Dendritic cell treated with granulocyte-macrophage colony-stimulating factor and Interleukin-4, amounts not matched to agents 40 ng/mL and 50 ng/mL, for 4 days (primary cell): ENCODE data around the gene KIF17.
"Not testable (repeated sequence)": the region's sequence is repeated elsewhere in the genome, so short reads cannot be mapped to it uniquely, and the experiment has no call there.

Experiments
- H3K27ac Mint-ChIP-seq: one replicate; pipeline ENCODE4 v1.8.0; 2022; ENCODE audit warnings: mild to moderate bottlenecking, mixed read lengths
- H3K27me3 Mint-ChIP-seq: one replicate; pipeline ENCODE4 v1.8.0; 2022; ENCODE audit warnings: mild to moderate bottlenecking, mixed read lengths
- H3K36me3 Mint-ChIP-seq: one replicate; pipeline ENCODE4 v1.8.0; 2022; ENCODE audit warnings: low read depth, mixed read lengths
- H3K4me1 Mint-ChIP-seq: one replicate; pipeline ENCODE4 v1.8.0; 2022; ENCODE audit warnings: low read depth, mixed read lengths
- H3K4me3 Mint-ChIP-seq: one replicate; pipeline ENCODE4 v1.8.0; 2022; ENCODE audit warnings: mild to moderate bottlenecking, moderate library complexity, mixed read lengths
- H3K9me3 Mint-ChIP-seq: one replicate; pipeline ENCODE4 v1.8.0; 2022; ENCODE audit warnings: mixed read lengths
- intact Hi-C: fragments of 100-400 bp; cut with micrococcal nuclease; formaldehyde crosslinking; loops from one replicate; pipeline ENCODE4 v1.15.0; 2022

KIF17 gene

DNA sequence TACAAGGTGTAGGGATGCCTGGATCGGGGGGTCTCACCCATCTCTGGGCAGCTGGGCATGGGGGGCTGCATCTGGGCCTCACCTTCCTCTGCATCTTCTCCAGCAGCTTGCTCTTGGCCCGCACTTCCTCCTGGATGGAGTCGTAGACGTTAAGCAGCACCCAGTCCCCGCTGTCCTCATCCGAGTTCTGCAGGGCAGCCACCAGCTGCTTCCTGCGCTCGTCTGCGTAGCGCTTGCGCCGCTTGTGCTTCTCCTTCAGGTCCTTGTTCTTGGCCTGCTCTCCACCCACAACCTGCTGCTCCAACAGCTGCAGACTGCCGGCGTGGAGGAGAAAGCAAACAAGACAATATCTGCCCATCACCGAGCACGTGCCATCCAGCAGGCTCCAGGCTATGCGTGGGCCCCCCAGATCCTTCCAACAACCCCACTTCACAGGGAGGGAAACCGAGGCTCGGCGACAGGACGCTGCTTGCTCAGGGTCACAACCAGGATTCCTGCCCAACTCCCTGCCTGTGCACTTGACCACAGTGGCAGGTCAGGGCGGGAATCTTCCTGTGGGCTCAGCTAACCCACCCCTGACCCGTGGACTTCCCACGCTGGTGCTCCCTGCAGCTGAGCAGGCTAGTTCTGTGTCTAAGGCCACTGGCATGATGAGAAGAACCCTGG lies 35.1 kb downstream of the KIF17 start:
- no peaks in the 10 kb centered on the region for H3K27me3 Mint-ChIP-seq
- no peak overlapping the region for H3K4me3 Mint-ChIP-seq
- intact Hi-C loops, result no loop called here
- H3K9me3 Mint-ChIP-seq, result no peaks in the 10 kb centered on the region
- H3K4me1 Mint-ChIP-seq, result peaks cover 61% of the 10 kb centered on the region
- peak overlapping the region; percentile 20 for H3K27ac Mint-ChIP-seq
- no peaks in the 10 kb centered on the region for H3K36me3 Mint-ChIP-seq

- peaks cover 59% of the 10 kb centered on the region for H3K4me1 Mint-ChIP-seq
- H3K36me3 Mint-ChIP-seq, result no peaks in the 10 kb centered on the region
- H3K4me3 Mint-ChIP-seq, result no peak overlapping the region
- no peak overlapping the region for H3K27ac Mint-ChIP-seq
- no peaks in the 10 kb centered on the region for H3K27me3 Mint-ChIP-seq
- intact Hi-C loops, result no loop called here
- no peaks in the 10 kb centered on the region for H3K9me3 Mint-ChIP-seq
These were observed 35.8 kb downstream of the KIF17 start for GRCh38 chr1:20681999-20682398.

DNA sequence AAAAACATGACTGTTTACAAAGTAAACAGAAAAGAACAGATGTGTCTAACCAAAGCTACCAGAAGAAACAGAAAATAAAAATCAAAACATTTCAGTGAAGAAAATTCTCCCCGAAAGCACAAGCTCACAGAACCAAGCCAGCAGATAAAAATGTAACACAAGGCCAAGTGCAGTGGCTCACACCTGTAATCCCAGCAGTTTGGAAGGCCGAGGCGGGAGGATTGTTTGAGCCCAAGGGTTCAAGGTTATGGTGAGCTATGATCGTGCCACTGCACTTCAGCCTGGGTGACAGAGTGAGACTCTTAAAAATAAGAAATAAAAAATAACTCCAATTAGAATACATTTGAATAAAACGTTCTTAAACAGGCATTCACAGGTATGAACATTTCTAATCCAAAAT lies 37.5 kb downstream of the KIF17 start:
- H3K27ac Mint-ChIP-seq, result no peak overlapping the region
- H3K9me3 Mint-ChIP-seq, result no peaks in the 10 kb centered on the region
- H3K4me3 Mint-ChIP-seq, result no peak overlapping the region
- H3K4me1 Mint-ChIP-seq, result peaks cover 43% of the 10 kb centered on the region
- intact Hi-C loops, result no loop called here
- H3K36me3 Mint-ChIP-seq, result no peaks in the 10 kb centered on the region
- no peaks in the 10 kb centered on the region for H3K27me3 Mint-ChIP-seq

DNA sequence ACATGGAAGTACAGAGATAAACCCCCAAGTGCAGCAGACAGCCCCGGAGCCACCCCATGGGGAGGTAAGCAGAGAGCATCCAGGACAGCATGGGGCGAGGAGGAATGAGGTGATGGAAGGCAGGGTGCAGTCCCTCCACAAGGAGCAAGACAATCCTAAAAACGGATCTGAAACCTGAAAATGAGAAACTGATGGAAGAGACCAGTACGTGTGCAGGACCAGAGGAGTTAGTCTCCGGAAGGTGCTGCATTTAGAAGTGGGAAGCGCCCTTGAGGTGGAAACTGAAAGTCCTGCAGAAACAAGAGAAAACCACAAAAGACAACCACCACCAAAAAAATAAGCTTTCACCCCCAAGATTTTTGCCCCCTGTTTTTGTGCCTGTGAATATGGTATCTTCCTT lies 39.2 kb downstream of the KIF17 start:
- intact Hi-C loops, result no loop called here
- Mint-ChIP-seq H3K9me3 (no peaks in the 10 kb centered on the region), H3K4me1 (peaks cover 27% of the 10 kb centered on the region), H3K36me3 (no peaks in the 10 kb centered on the region), H3K27ac (peak overlapping the region; percentile 3), H3K27me3 (no peaks in the 10 kb centered on the region), H3K4me3 (no peak overlapping the region)

DNA sequence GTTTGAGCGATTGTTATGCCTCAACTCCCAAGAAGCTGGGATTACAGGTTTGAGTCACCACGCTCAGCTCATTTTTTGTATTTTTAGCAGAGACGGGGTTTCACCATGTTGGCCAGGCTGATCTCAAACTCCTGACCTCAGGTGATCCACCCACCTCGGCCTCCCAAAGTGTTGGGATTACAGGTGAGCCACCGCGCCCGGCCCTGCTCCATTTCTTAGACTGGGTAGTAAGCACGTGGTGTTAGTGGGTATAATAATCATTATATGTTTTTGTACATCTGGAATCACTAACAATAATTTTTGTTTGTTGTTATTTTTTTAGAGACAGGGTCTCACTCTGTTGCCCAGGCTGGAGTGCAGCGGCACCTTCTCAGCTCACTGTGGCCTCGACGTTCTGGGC lies 44.2 kb downstream of the KIF17 start:
- H3K9me3 Mint-ChIP-seq, H3K4me1 Mint-ChIP-seq, H3K4me3 Mint-ChIP-seq, H3K27me3 Mint-ChIP-seq, H3K27ac Mint-ChIP-seq, H3K36me3 Mint-ChIP-seq, intact Hi-C loops: not testable (repeated sequence)

DNA sequence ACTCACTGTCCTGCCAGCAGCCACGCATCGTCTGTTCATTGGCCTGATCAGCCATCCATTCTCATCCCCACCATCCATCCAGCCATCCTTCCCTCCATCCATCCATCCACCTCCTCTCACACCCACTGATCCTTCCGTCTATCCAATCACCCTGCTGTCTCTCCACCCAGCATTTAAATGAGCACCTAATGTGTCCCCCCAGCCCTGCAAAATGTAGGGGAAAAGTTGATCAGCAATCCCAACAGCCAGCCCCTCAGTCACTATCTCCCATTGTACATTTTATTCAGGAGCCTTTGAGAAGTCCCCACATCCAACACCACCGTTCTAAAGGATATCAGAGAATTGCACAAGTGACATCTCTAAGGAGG lies 45.6 kb downstream of the KIF17 start:
- H3K4me1 Mint-ChIP-seq, result peaks cover 5% of the 10 kb centered on the region
- intact Hi-C loops, result no loop called here
- no peaks in the 10 kb centered on the region for H3K36me3 Mint-ChIP-seq
- no peaks in the 10 kb centered on the region for H3K27me3 Mint-ChIP-seq
- no peak overlapping the region for H3K27ac Mint-ChIP-seq
- H3K9me3 Mint-ChIP-seq, result no peaks in the 10 kb centered on the region
- H3K4me3 Mint-ChIP-seq, result no peak overlapping the region

- Mint-ChIP-seq H3K4me1 (peaks cover 10% of the 10 kb centered on the region), H3K27ac (no peak overlapping the region), H3K4me3 (no peak overlapping the region), H3K36me3 (no peaks in the 10 kb centered on the region), H3K9me3 (peaks cover 8% of the 10 kb centered on the region), H3K27me3 (no peaks in the 10 kb centered on the region)
- intact Hi-C loops, result no loop called here
These were observed 46.9 kb downstream of the KIF17 start for GRCh38 chr1:20670936-20671335.

DNA sequence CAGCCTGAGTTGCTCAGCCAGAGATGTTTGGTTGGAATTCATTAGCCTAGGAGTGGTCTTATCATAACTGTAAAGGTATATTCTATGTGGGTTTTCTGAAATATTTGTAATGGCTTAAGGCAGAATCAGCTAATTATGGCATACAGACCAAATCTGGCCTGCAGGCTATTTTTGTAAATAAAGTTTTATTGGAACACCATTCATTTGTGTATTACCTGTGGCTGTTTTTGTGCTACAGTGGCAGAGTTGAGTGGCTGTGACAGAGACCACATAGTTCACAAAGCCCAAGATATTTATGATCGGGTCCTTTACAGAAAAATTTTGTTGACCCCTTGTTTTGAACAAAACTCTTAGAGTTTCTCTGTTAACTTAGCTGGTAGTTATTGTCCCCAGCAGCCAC lies 49.2 kb downstream of the KIF17 start:
- Mint-ChIP-seq H3K36me3 (no peaks in the 10 kb centered on the region), H3K27ac (no peak overlapping the region), H3K27me3 (no peaks in the 10 kb centered on the region), H3K4me3 (no peak overlapping the region), H3K9me3 (peaks cover 8% of the 10 kb centered on the region), H3K4me1 (peaks cover 10% of the 10 kb centered on the region)
- intact Hi-C loops, result no loop called here

DNA sequence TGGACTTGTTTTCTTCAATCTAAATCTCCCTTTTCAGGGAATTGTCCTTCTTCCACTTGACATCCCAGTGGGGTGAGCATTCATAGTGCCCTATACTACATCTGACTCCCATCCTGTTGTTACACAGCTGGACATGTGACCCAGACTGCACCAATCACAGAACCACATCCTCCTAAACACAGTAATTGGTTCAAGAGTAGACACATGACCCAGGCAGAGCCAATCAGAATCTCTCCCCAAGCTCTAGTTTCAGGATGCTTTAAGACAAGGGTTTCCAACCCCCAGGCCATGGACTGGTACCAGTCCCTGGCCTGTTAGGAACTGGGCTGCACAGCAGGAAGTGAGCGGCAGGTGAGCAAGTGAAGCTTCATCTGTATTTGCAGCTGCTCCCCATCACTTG lies 51.0 kb downstream of the KIF17 start:
- intact Hi-C loops, result no loop called here
- H3K9me3 Mint-ChIP-seq, result peaks cover 8% of the 10 kb centered on the region
- H3K36me3 Mint-ChIP-seq, result no peaks in the 10 kb centered on the region
- H3K27ac Mint-ChIP-seq, result no peak overlapping the region
- H3K4me1 Mint-ChIP-seq, result peaks cover 20% of the 10 kb centered on the region
- H3K4me3 Mint-ChIP-seq, result no peak overlapping the region
- no peaks in the 10 kb centered on the region for H3K27me3 Mint-ChIP-seq

DNA sequence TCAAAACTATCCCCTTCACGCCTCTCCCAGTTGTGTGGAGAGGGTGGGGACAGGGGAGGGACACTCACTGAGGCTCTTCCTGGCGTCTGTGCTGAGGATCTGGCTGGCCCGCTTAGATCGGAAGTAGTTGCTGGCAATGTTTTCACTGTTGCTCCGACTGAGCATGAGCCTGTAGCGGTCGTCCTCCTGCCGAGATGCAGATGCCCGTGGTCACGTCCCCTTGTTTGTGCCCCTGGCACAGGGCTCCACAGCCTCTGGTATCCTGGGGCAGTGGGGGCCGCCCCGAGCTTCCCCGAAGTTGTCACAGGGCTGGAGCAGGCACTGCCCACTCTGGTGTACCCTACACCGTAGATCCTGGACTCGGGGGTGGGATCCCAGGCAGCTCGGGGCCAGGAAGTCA lies 51.7 kb downstream of the KIF17 start:
- intact Hi-C loops, result no loop called here
- Mint-ChIP-seq H3K9me3 (peaks cover 8% of the 10 kb centered on the region), H3K4me3 (no peak overlapping the region), H3K27me3 (no peaks in the 10 kb centered on the region), H3K4me1 (peaks cover 20% of the 10 kb centered on the region), H3K27ac (no peak overlapping the region), H3K36me3 (peaks cover 5% of the 10 kb centered on the region)

DNA sequence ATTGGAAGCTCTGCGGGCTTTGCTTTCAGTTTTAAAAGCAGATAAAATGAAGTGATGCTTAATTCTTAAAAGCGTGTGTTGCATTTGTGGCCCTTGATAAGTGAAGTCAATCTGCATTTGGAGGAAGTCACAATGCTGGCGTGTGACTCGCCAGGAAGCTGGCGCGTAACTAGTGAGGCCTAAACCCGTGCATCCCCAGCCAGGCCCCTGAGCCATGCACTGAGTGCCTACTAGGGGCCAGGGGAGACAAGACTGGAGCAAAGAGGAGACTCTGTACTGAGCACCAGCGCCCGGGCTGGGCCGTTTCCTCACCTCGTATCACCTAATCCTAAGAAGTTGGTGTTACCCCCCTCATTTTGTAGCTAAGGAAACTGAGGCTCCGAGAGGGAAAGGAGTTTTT lies 52.1 kb downstream of the KIF17 start:
- peaks cover 8% of the 10 kb centered on the region for H3K9me3 Mint-ChIP-seq
- H3K4me1 Mint-ChIP-seq, result peaks cover 19% of the 10 kb centered on the region
- H3K36me3 Mint-ChIP-seq, result peaks cover 9% of the 10 kb centered on the region
- H3K27ac Mint-ChIP-seq, result no peak overlapping the region
- no peaks in the 10 kb centered on the region for H3K27me3 Mint-ChIP-seq
- no peak overlapping the region for H3K4me3 Mint-ChIP-seq
- intact Hi-C loops, result no loop called here

DNA sequence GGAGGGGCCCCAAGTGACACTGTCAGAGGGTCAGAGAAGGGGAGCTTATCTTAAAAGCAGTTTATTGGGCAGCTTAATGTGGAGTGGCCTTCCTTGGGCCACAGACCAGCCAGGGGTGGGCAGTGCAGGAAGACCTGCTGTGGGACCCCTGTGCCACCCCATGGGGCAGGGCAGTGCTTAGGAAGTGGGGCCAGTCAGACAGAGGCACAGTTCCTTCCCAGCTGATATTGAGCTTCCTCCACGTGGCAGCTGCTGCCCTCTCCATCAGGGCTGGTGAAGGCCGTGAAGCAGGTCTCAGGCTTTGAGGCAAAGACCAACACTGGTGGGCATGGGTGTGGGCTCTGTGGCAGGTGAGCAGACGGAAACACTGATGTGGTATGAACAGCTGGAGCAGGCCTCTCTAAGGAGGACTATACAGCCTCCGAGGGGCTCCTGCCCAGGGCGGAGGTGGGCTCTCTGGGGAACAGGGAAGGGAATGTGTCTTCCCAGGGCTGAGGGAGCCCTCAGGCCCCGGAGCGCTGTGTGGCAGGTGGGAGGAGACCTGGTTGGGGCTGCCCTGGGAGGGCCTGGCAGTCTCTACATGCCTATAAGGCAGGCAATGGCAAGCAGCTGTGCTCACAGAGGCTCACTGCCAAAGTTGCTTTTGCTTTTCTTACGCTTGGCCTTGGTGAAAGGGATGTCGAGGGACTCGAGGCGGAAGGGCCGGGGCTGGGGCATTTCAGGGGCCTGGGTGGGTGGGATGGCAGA lies 53.7 kb downstream of the KIF17 start:
- Mint-ChIP-seq H3K9me3 (peaks cover 8% of the 10 kb centered on the region), H3K4me1 (peaks cover 31% of the 10 kb centered on the region), H3K27ac (peak overlapping the region; percentile 30), H3K36me3 (peaks cover 24% of the 10 kb centered on the region), H3K4me3 (no peak overlapping the region), H3K27me3 (no peaks in the 10 kb centered on the region)
- intact Hi-C loops, result no loop called here

GRCh38 chr1:20663365-20663764 lies 54.4 kb downstream of the KIF17 start:
- peak overlapping the region; percentile 30 for H3K27ac Mint-ChIP-seq
- H3K9me3 Mint-ChIP-seq, result peaks cover 8% of the 10 kb centered on the region
- H3K4me1 Mint-ChIP-seq, result peaks cover 33% of the 10 kb centered on the region
- intact Hi-C loops, result no loop called here
- no peak overlapping the region for H3K4me3 Mint-ChIP-seq
- H3K27me3 Mint-ChIP-seq, result no peaks in the 10 kb centered on the region
- peaks cover 32% of the 10 kb centered on the region for H3K36me3 Mint-ChIP-seq

DNA sequence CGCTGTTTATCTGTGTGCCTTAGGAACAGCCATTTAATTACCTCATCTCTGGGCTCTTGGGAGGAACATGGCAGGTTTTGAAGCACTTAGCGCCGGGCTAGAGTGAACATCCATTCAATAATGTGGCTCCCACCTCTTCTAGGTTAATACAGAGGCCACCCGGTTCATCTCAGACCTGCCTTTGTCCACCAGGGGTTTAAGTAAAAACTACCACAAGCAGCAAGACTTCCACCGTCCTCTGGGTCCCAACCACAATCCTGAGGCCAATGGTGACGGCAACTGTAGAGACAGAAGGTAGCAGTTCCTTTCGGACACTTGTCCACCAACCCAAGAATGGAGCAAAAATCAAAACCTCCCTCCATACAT lies 55.7 kb downstream of the KIF17 start:
- Mint-ChIP-seq H3K4me3 (peak overlapping the region; percentile 90), H3K27me3 (no peaks in the 10 kb centered on the region), H3K4me1 (peaks cover 37% of the 10 kb centered on the region), H3K27ac (peak overlapping the region; percentile 96), H3K36me3 (peaks cover 44% of the 10 kb centered on the region), H3K9me3 (peaks cover 6% of the 10 kb centered on the region)
- intact Hi-C loops, result no loop called here
